Peyer's patch (tissue), 4 donors: ENCODE data around the gene GNAI3.

Source experiments
- POLR2A ChIP-seq, 2 donors: fragments of 450-650 bp; IDR thresholded peaks; one replicate each; pipeline ENCODE4 v1.5.1; 2017; ENCODE audit warnings: antibody characterized with exemption in 2 of 2, mild to moderate bottlenecking in 2 of 2, moderate library complexity in 2 of 2
- TF ChIP-seq, protein P1 (sequence below), 6 experiments: fragments of 450-650 bp in 4 of 6; fragments of 200-600 bp in 2 of 6; sonication (generic) in 1 of 6; IDR thresholded peaks; one replicate each; pipeline ENCODE4 v1.5.1; 2017 to 2019; ENCODE audit warnings: antibody characterized with exemption in 6 of 6, mild to moderate bottlenecking in 3 of 6, moderate library complexity in 1 of 6

GRCh38 chr1:109579491-109579890, 31.1 kb downstream of the GNAI3 start:
- TF ChIP-seq, protein P1, sequence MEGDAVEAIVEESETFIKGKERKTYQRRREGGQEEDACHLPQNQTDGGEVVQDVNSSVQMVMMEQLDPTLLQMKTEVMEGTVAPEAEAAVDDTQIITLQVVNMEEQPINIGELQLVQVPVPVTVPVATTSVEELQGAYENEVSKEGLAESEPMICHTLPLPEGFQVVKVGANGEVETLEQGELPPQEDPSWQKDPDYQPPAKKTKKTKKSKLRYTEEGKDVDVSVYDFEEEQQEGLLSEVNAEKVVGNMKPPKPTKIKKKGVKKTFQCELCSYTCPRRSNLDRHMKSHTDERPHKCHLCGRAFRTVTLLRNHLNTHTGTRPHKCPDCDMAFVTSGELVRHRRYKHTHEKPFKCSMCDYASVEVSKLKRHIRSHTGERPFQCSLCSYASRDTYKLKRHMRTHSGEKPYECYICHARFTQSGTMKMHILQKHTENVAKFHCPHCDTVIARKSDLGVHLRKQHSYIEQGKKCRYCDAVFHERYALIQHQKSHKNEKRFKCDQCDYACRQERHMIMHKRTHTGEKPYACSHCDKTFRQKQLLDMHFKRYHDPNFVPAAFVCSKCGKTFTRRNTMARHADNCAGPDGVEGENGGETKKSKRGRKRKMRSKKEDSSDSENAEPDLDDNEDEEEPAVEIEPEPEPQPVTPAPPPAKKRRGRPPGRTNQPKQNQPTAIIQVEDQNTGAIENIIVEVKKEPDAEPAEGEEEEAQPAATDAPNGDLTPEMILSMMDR (IDR thresholded peaks at IDR 0.05): no peak
- no peak for TF ChIP-seq POLR2A (IDR thresholded peaks at IDR 0.05)
